ENCODE results near the gene ST8SIA3.

ST8SIA3 gene, protein sequence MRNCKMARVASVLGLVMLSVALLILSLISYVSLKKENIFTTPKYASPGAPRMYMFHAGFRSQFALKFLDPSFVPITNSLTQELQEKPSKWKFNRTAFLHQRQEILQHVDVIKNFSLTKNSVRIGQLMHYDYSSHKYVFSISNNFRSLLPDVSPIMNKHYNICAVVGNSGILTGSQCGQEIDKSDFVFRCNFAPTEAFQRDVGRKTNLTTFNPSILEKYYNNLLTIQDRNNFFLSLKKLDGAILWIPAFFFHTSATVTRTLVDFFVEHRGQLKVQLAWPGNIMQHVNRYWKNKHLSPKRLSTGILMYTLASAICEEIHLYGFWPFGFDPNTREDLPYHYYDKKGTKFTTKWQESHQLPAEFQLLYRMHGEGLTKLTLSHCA

DNA sequence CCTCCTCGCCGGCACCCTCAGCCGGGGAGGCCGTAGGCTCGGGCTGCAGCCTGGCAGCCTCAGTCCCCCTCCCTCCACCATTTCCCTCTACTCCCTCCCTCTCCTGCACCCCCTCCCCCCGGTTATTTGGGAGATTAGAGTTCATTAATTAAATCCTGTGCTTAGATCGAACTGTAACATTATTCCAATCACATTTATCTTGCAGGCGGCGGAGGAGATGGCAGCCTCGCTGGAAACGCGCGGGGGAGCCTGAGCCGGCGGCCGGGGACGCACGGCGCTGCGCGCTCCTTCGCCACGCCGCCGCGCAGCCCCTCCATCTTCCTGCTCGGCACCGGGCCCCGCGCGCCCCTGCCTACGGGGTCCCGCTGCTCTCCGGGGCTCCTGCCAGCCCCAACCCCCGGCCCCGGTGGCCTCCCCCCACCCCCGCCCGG is at the start of gene ST8SIA3:
Gene ST8SIA3, plus strand, starts transcription at position 287 of the 431 bp plus-strand sequence. CDS start 290 bp downstream, outside the sequence.
- DNase-seq, result no peak

DNA sequence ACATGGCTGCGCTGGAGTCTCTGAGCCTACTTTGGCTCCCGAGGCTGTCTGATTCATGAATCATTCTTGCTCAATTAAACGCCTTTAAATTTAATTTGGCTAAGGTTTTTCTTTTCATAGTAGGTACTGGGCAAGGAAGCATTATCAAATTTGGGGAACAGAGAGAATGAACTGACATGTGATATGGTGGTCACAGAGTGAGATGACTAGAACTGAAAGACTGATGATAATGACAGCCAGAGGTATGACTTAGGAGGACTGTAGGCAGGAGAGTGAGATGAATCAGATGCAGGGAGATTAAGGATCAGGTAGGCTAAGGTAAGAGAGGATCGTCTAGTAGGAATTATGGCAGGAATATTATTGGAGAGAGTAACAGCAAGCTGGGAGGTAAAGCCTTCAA is 40.9 kb upstream of the ST8SIA3 start:
- no peak for DNase-seq

DNA sequence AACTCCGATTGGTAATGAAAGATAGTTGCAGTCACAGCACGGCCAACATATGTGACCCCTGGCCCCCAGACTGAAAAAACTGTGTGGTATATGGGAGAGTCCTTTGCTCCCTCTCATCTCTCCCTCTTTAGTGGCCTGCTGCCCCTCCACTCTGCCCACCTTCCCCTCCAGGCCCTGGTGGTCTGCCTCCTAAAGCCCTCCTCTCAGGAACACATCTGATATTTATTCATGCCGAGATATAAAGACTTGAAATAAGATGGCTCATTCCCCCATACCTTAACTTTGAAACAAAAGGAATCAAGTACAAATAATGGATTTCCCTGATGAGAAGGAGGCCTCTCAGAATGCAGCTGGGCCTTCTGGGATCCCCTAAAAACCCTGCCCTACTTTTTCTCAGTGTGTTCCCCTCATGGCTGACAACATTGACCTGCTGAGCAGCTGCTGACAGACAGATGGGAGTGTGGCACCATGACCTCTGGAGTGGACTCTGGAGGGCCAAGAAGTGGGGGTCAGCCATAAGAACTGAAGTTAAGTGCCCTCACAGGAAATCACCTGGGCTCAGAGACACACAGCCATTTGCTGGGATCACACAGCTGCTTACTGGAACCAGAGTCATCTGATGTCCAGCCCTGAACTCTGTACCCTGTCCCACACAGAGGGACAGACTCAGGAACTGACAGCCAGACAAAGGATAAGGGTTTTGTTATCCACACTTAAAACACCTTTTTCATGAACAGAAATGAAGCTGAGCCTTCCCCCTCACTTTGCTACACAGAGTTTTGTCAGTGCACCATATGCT is 39.8 kb upstream of the ST8SIA3 start:
- no peak for DNase-seq

DNA sequence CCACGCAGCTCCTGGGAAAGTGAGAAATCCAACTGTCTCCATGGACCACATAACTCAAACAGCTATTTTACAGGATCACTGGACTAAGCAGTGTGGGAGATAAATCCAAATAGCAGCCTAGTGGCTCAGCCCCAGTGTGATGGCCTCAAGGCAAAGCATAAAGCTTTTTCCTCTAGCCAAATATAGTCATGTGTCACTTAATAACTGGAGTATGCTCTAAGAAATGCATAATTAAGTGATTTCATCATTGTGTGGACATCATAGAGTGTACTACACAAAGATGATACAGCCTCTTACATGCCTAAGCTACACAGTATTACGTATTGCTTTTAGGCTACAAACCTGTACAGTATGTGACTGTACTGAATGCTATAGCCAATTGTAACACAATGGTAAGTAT is 31.8 kb upstream of the ST8SIA3 start:
- DNase-seq, result no peak

DNA sequence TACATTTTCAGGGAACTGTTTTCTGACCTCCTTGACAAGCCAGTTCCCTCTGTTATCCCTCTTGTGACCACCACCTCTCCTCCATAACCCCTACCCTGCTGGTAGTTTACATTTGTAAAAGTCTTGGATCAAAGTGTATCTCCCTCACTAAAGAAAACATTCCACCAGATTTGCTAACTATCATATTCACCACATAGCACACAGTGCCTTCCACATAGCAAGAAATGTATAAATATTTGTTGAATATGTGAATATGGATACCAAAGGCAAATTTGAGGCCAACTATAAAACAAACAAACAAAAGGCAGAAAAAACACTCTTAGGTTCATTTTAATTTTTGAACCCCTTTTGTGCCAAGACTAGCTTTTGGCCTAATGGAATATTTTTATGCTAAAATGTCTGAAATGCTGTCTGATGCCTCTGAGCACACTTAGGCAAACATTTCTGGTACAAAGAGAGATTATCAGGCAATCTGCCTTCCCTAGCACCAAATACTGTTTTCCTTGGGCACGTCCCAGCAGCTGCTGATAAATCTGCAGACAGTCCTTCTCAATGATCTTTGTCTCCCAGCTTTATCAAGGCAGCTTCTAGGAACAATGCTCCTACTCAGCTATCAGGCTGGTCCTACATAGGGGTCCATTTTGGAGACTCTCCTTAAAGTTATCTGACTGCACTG is 26.7 kb upstream of the ST8SIA3 start:
- no peak for DNase-seq

DNA sequence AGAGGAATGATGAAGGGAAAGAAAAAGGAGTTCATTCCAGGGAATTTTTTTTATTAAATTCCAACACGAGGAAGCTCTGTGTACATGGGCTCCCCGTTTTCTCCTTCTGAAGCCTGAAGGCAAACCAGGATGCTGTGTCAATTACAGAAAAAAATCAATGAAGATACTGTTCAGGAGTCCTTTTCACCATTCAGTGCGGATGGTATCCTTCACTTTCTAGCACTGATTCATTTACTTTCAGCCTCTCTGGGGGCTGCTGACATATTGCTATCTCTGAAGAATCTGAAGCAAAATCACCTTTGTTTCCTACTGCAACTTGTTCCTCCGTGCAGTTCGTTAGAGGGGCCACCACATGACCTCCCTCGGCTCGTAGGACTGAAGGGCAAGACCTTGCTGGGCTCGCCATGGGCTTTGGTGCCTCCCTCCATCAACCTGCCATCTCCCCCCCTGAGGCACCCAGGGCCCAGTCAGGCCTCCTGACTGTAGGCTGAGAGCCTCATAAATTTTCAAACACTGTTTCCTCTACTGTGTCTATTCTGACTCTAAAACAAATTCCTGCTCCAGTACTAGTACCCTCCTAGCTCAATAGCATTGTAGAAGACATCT is 25.5 kb upstream of the ST8SIA3 start:
- DNase-seq, result no peak

DNA sequence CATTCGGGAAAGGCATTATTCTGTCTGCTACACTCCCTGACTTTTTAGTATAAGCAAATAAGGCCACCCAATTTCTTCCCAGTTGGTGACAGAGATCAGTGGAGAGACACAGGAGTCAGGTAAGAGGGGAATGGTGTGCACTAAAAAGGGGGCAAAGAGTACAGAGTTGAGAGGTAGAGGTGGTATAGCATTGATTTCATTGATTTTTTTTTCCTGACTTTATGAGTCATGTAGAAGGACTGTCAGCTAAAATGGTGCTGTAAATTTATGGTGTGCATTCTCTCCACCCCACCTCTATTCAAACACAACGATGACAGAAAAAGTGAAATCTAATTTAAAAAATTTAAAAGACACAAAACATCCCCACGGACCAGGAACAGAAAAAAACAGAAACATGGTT is 23.7 kb upstream of the ST8SIA3 start:
- DNase-seq, result no peak

DNA sequence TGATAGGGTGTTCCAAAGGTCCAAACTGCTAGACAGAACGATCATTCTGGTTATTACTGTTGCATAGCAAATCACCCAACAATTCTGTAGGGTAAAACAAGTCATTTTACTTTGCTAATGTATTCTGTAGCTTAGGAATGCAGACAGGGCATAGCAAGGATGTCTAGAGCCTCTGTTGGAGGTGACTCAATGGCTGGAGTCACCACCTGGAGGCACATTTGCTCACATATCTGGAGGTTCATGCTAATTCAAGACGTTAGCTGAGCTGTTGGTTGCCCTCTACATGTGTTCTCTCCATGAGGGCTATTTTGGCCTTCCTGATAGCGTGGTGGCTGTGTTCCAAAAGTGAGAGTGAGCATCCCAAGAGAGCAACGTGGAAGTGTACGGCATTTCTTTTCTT is 22.5 kb upstream of the ST8SIA3 start:
- DNase-seq, result no peak

DNA sequence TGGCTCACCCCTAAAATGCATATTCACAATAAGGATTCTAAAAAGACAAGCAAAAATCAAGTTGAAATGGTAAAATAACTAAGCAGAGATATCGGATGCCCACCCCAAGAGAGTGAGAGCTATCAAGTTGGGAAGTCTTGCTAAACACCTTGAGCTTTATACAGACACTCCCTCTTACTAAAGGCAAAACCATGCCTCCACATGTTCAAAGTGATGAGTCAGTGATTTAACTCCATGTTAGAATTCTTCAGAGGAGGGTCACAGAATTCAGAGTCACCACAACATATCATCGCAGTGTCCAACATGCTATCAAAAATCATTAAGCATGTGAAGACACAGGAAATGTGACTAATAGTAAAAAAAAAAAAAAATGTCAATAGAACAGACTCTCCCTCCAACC is 20.6 kb upstream of the ST8SIA3 start:
- no peak for DNase-seq

DNA sequence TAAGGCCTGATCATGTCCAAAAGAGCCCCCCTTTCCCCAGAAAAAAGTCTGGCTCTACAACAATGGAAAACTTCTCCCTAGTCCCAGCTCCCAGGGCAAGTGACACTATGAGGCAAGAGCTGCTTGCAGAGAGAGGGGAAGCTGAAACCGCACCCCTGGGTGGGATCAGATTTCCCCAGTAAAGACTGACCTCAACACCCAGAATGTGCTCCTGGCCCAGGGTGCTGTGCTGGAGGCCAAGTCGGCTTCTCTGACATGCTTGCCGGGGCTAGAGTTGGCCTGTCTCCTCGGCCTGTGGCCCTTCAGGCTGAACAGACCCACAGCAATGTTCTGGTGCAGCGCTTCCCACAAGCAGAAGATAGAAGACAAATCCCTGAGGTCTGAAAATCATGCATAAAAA is 18.4 kb upstream of the ST8SIA3 start:
- DNase-seq, result no peak

DNA sequence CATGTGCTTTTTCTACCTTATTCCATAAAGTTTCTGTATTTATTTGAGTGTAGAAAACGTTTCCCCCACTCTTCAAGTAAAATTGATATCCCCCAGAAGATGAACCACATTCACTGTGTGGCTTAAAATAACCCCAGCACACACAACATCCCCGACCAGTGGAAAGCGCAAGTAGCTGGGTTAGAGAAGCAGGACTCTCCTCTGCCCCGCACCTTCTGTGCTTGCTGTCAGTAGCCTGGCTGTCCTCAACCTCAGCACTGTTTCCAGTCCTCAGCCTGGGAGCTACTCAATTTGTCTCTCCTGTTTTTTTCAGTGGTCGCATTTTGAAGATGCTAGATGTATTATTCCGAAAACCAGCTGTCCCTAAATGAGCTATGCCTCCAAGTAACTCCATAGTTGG is 18.0 kb upstream of the ST8SIA3 start:
- no peak for DNase-seq

DNA sequence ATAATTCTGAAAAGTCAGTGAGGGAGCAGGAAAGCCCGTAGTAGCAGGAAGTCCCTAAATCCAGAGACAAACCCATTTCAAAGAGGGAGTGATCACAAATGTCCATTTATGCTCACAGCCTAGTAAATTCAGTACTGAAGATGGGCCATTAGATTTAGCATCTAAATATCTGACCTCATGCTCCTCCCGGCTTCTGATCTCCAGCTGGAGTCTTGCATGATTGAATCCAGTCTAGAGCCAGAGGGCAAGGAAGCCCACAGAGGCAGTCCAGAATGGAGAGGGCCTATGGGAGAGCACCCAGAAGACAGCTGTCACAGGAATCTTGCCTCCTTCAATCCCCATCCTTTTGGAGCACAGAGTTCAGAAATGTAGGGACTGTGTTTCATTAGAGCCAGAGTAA is 16.0 kb upstream of the ST8SIA3 start:
- DNase-seq, result no peak

DNA sequence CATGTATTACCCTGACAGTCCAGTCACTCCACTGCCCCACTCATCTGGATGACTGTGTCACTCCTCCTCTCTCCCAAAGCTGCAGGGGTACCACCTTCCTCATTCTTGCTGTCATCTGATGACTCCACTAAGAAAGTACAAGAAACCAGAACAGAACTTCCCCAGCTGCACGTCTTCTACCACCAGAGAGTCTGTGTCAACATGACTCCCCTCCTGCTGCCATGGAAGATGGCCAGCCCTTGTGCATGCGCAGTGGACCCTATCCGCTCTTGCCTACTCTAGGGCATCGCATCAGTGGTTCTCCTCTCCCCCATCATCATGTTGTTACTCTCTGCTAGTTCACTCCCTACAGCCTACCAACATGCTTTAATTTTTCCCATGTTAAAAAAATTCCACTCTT is 14.5 kb upstream of the ST8SIA3 start:
- DNase-seq, result no peak

DNA sequence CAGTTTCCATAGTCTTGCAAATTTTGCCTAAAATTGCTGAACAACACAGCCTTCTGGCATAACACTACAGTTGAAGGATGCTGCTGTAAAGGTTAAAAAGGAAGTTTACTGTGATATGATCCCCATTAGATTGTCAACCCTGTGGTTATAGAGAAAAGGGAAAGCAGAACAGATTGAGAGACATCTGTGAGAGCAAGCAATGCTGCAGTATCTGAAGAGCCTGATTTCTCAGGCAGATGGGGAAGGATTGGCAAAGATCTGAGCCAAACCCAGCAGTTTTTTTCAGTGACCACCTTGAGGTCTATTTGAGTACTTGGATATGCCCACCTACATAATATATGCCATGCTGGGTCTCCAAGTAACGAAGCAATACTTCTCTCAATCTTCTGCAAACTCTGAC is 8.5 kb upstream of the ST8SIA3 start:
- DNase-seq, result no peak

DNA sequence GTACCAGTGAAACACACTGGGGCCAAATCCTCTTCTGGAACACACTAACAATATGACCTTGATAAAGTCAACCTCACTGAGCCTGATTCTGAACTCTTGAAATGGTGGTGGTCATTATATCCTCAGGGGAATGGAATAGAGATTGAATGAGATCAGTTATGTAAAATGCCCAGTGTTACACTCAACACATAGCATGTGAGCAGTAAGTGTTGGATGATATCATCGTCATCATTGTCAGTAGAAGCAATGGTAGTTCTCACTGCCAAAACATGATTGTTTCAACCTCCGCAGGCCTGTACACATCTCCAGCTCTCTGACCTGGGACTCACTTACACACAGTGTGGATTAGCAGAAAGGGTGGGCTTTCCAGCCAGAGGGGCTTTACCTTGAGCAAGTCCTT is 5.5 kb upstream of the ST8SIA3 start:
- DNase-seq, result no peak

DNA sequence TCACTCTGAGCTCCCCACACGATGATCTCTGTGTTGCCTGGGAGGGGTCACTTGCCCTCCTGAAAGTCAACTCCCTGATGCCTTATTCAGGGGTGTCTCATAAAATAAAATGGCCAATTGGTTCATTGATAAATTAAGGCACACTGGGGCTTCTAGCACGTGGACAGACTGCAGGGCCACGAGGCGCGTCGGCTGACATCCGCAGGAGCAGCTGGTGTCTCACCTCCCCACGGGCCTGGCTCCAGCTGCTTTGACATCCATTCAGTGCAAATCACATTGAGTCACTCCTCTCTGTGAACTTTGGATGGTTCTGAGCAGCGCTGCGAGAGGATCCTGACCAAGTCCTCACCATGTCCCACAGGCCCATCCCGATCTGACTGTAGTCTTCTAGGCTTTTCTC is 4.6 kb upstream of the ST8SIA3 start:
- no peak for DNase-seq

DNA sequence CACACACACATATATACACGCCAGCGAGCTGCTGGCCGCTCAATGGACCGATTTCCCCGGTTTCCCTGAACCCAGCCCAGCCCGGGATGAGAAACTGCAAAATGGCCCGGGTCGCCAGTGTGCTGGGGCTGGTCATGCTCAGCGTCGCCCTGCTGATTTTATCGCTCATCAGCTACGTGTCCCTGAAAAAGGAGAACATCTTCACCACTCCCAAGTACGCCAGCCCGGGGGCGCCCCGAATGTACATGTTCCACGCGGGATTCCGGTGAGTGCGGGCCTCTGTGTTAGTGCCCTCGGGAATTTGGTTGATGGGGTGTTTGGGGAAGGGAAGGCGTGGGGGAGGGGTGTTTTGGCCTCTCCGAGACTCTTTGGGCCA is 392 bp downstream of the ST8SIA3 start:
- no peak for DNase-seq

DNA sequence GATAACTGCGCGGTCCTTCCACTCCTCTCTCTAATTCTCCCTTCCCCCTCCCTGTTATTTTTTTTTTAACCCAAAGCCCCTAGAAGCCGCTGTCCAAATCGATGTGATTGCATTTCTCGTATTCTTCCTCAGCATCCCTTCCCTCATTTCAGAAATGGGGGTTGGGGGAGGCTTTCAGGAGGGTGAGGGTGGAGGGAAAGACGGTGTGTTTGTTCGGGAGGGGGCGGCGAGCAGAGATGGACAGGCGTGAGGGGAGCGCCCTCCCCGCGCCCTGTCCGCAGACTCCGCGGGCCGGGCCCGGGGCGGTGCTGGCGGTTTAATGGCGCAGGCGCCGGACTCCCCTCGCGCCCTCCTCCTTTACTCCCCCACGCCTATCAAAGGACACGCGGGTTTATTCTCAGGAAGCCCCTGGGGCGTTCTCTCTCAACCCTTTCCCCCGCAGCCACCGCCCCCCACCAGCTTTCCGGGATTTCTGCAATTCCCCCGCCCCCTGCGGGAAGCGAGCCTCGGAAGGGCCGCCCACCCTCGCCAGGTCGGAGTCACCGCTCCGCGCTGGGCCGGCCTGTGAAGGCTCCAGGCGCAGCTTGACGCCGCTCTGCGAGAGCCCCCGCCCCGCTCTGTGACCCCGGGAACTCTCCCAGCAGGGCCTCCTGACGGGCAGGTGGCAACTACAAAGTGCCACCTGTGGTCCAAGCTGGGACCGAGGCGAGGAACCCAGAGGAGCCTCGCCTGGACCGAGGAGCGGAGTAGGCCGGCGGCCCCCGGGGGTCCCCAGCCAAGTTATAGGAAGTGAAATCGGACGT is 981 bp downstream of the ST8SIA3 start:
- DNase-seq, result no peak

DNA sequence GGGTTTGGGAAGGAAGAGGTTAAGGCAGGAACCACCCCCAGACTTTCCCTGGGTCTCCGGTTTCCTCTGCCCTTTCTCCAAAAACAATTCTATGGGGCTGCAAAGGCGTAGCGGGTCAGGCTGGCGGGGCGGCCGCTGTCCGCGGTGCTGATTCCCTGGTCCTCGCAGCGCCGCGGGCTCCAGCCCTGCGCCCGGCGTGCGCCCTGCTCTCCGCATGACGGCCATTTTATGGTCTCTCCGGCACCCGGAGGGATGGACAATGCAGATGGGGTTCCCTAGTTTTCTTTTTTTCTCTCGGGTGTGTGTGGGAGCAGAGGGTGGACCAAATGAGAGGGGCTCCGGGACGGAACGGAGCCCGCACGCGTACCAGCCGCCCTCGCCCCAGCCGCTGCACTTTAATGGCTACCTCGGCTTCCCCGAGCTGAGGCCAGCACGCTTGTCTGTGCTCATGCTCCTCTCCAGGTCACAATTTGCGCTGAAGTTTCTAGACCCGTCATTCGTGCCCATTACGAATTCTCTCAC is 1.6 kb downstream of the ST8SIA3 start:
- no peak for DNase-seq

DNA sequence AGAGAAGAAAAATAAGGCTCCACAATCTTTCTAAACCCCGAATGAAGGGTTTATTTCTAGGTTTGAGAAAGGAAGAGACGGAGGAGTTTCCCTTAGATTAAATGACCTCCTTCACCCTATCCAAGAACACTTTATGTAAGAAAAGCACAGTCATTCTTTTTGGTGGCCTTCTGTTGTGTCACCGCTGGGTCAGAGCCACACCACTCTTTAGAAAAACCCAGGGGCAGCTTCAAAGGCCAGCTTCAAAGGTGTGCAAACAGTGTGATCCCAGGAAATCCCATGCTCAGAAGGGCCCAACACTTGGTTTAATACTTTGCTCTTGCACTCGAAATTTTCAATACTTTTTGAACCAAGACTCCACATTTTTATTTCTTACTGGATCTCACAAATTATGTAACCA is 7.1 kb downstream of the ST8SIA3 start:
- no peak for DNase-seq

DNA sequence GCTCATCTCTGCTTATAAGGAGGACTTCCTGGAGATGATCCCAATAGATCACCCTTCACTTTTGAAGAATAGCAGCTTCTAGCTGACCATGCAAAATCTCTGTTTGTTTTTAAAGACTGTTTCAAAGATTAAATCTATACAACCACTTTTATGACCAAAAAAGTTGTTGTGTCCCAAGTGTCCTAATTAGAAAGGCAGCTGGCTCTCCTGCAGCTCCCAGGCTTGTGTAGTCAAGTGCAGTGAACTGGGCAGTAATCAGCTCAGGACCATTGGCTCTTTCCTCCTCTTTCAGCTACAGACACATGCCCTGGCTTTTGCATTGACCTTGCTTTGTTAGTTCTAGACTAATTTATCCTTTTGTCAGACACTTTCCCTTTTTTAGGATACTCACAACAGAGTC is 10.4 kb downstream of the ST8SIA3 start:
- no peak for DNase-seq

DNA sequence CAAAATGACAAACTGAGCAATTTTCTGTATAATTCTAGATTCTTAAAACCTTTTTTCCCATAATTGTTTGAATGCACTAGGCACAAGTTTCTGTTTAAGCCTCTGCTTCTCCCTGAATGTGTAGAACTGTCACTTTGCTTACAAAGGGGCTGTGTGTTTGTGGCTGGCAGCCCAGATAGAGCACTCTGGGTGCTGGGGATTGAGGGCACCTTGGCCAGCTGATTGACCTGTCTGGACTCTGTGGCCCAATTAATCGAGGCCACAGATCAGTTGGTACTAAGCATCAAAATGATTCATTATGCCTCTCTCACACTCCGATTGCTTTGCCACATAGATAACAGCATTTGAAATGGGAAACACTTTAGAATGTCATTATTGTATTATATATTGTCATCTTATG is 12.1 kb downstream of the ST8SIA3 start:
- no peak for DNase-seq
